H9 (cell line): ENCODE results near the gene LAMA3. TPM values are rescaled to one million over a fixed set of nuclear protein-coding genes. Genes with fewer than 3 reads are reported as not detected.

Experiments
- DNase-seq: peaks from one replicate; pipeline ENCODE4 v3.0.0-alpha.2; 2017
- H2AFZ ChIP-seq: one replicate; pipeline ENCODE4 v1.6.1; 2013; ENCODE audit warnings: mild to moderate bottlenecking, low read length, control low read depth, moderate library complexity
- H2AK5ac ChIP-seq: 2 replicates; pipeline ENCODE4 v1.6.1; 2013; ENCODE audit warnings: low read length, control low read depth, mixed read lengths; ENCODE audit not compliant: insufficient read length
- H2BK120ac ChIP-seq: one replicate; pipeline ENCODE4 v1.6.1; 2013; ENCODE audit warnings: low read depth, mild to moderate bottlenecking, low read length, control low read depth, inconsistent platforms; ENCODE audit not compliant: poor library complexity, severe bottlenecking
- H2BK12ac ChIP-seq: 2 replicates; pipeline ENCODE4 v1.6.1; 2013; ENCODE audit warnings: low read length, control low read depth, mixed read lengths, low read depth; ENCODE audit not compliant: insufficient read length
- H2BK15ac ChIP-seq: 2 replicates; pipeline ENCODE4 v1.6.1; 2013; ENCODE audit warnings: low read depth, low read length, control low read depth
- H2BK20ac ChIP-seq: one replicate; pipeline ENCODE4 v1.6.1; 2013; ENCODE audit warnings: low read depth, mild to moderate bottlenecking, low read length, control low read depth, inconsistent platforms; ENCODE audit not compliant: poor library complexity, severe bottlenecking
- H2BK5ac ChIP-seq: 2 replicates; pipeline ENCODE4 v1.6.1; 2013; ENCODE audit warnings: low read length, control low read depth, mixed read lengths; ENCODE audit not compliant: insufficient read length
- H3K14ac ChIP-seq: 2 replicates; pipeline ENCODE4 v1.6.1; 2013; ENCODE audit warnings: low read length, control low read depth; ENCODE audit not compliant: insufficient read depth
- H3K18ac ChIP-seq: 2 replicates; pipeline ENCODE4 v1.6.1; 2013; ENCODE audit warnings: low read depth, mild to moderate bottlenecking, mixed read lengths, low read length, control low read depth; ENCODE audit not compliant: insufficient read length
- H3K23ac ChIP-seq: 2 replicates; pipeline ENCODE4 v1.6.1; 2013; ENCODE audit warnings: low read length, control low read depth, mixed read lengths, low read depth; ENCODE audit not compliant: insufficient read length
- H3K23me2 ChIP-seq: 2 replicates; pipeline ENCODE4 v1.6.1; 2013; ENCODE audit warnings: low read depth, mild to moderate bottlenecking, mixed read lengths, low read length, control low read depth; ENCODE audit not compliant: insufficient read length, poor library complexity, severe bottlenecking
- H3K27ac ChIP-seq: 2 replicates; pipeline ENCODE4 v1.5.1; 2013; ENCODE audit warnings: low read length, control low read depth, mixed read lengths, low read depth; ENCODE audit not compliant: insufficient read length
- H3K27me3 ChIP-seq: 2 replicates; pipeline ENCODE4 v1.6.1; 2013; ENCODE audit warnings: low read length, control low read depth, inconsistent platforms; ENCODE audit not compliant: insufficient read depth
- H3K4ac ChIP-seq: 2 replicates; pipeline ENCODE4 v1.6.1; 2013; ENCODE audit warnings: low read depth, mild to moderate bottlenecking, control low read depth, inconsistent platforms, low read length, moderate library complexity
- H3K4me1 ChIP-seq: 2 replicates; pipeline ENCODE4 v1.6.1; 2013; ENCODE audit warnings: low read length, control low read depth, inconsistent platforms; ENCODE audit not compliant: insufficient read depth
- H3K4me2 ChIP-seq: 2 replicates; pipeline ENCODE4 v1.6.1; 2013; ENCODE audit warnings: low read length, control low read depth, mixed read lengths; ENCODE audit not compliant: insufficient read length, insufficient read depth
- H3K56ac ChIP-seq: 2 replicates; pipeline ENCODE4 v1.6.1; 2013; ENCODE audit warnings: low read depth, mild to moderate bottlenecking, mixed read lengths, low read length, control low read depth; ENCODE audit not compliant: insufficient read length
- H3K79me1 ChIP-seq: 2 replicates; pipeline ENCODE4 v1.6.1; 2013; ENCODE audit warnings: low read depth, mild to moderate bottlenecking, moderate library complexity, low read length, control low read depth, inconsistent platforms; ENCODE audit not compliant: insufficient read depth, poor library complexity, severe bottlenecking
- H3K79me2 ChIP-seq: 2 replicates; pipeline ENCODE4 v1.6.1; 2013; ENCODE audit warnings: low read length, control low read depth, inconsistent platforms; ENCODE audit not compliant: insufficient read depth
- H3K9ac ChIP-seq: 2 replicates; pipeline ENCODE4 v1.6.1; 2013; ENCODE audit warnings: low read length, control low read depth, mixed read lengths; ENCODE audit not compliant: insufficient read length; ENCODE audit errors: extremely low read depth
- H3K9me3 ChIP-seq: one replicate; pipeline ENCODE4 v1.6.1; 2013; ENCODE audit warnings: low read depth, low read length, inconsistent platforms; ENCODE audit not compliant: control insufficient read depth
- H3T11ph ChIP-seq: one replicate; pipeline ENCODE4 v1.6.1; 2013; ENCODE audit warnings: mild to moderate bottlenecking, low read length, control low read depth, inconsistent platforms
- H4K20me1 ChIP-seq: one replicate; pipeline ENCODE4 v1.6.1; 2013; ENCODE audit not compliant: control insufficient read depth, insufficient read length, insufficient read depth
- H4K5ac ChIP-seq: 2 replicates; pipeline ENCODE4 v1.6.1; 2013; ENCODE audit warnings: low read depth, mild to moderate bottlenecking, mixed read lengths, low read length, control low read depth; ENCODE audit not compliant: insufficient read length
- H4K8ac ChIP-seq: replicated peaks from 2 replicates; pipeline ENCODE4 v1.6.1; 2013; ENCODE audit warnings: low read length, control low read depth, mixed read lengths, low read depth; ENCODE audit not compliant: insufficient read length
- H4K91ac ChIP-seq: 2 replicates; pipeline ENCODE4 v1.6.1; 2013; ENCODE audit warnings: low read depth, mild to moderate bottlenecking, moderate library complexity, mixed read lengths, low read length, control low read depth; ENCODE audit not compliant: insufficient read length
- H3K27ac Mint-ChIP-seq, 3 experiments: 2 replicates in 2 of 3; 3 replicates in 1 of 3; pipeline ENCODE4 v1.8.0; 2020 to 2021; ENCODE audit warnings: mixed read lengths in 3 of 3, mild to moderate bottlenecking in 1 of 3, moderate library complexity in 1 of 3
- H3K27me3 Mint-ChIP-seq: 2 replicates; pipeline ENCODE4 v1.8.0; 2021; ENCODE audit warnings: low read depth, mild to moderate bottlenecking, moderate library complexity, mixed read lengths
- H3K36me3 Mint-ChIP-seq, 3 experiments: 2 replicates in 2 of 3; 3 replicates in 1 of 3; pipeline ENCODE4 v1.8.0; 2020 to 2021; ENCODE audit warnings: low read depth in 3 of 3, mixed read lengths in 3 of 3; ENCODE audit not compliant: insufficient read depth in 1 of 3
- H3K4me1 Mint-ChIP-seq, 2 experiments: 2 replicates each; pipeline ENCODE4 v1.8.0; 2020; ENCODE audit warnings: mixed read lengths in 2 of 2
- H3K4me3 Mint-ChIP-seq, 2 experiments: 2 replicates in 1 of 2; 3 replicates in 1 of 2; pipeline ENCODE4 v1.8.0; 2020 to 2021; ENCODE audit warnings: mild to moderate bottlenecking in 2 of 2, mixed read lengths in 2 of 2, moderate library complexity in 1 of 2
- H3K9me3 Mint-ChIP-seq, 2 experiments: 2 replicates in 1 of 2; 3 replicates in 1 of 2; pipeline ENCODE4 v1.8.0; 2020; ENCODE audit warnings: mild to moderate bottlenecking in 2 of 2, mixed read lengths in 2 of 2, moderate library complexity in 1 of 2
- CTCF ChIP-seq: fragments of 200-600 bp; sonication (generic); conservative IDR thresholded peaks from 3 replicates; pipeline ENCODE4 v1.8.0; 2021; ENCODE audit warnings: antibody characterized with exemption, mild to moderate bottlenecking
- WGBS: extraction: QIAGEN DNeasy Blood & Tissue Kit; methylation state at CpG from one replicate; pipeline ENCODE4 v1.1.7; 2013; ENCODE audit warnings: missing lambda C conversion rate, low lambda C conversion rate, mixed read lengths; ENCODE audit not compliant: insufficient read length; ENCODE audit errors: extremely low coverage; 5-methylcytosine and 5-hydroxymethylcytosine counted together
- total RNA-seq: library from RNA; stranded (reverse); gene quantifications from 2 replicates; pipeline ENCODE4 v1.2.1, GENCODE V29; 2021

The LAMA3 gene
- total RNA-seq, 1 experiment from 2014 or later: 0.33 TPM

- no peak overlapping the region for H2AFZ ChIP-seq
- H3K18ac ChIP-seq: no peak overlapping the region
- no peaks in the 10 kb centered on the region for H3K9me3 ChIP-seq
- H3K14ac ChIP-seq: no peak overlapping the region
- Mint-ChIP-seq H3K27ac (no peak overlapping the region), H3K36me3 (no peaks in the 10 kb centered on the region; a peak in 1 of 7 replicates), H3K9me3 (no peaks in the 10 kb centered on the region; a peak in 1 of 5 replicates), H3K4me3 (no peak overlapping the region), H3K4me1 (peaks cover 3 to 7% of the 10 kb centered on the region in 2 experiments), H3K27me3 (peaks cover 7% of the 10 kb centered on the region; the same call in 1 of the 2 replicates)
- H3K4ac ChIP-seq: no peak overlapping the region
- no peak overlapping the region for H3K9ac ChIP-seq
- H3K4me2 ChIP-seq: no peak overlapping the region
- H4K20me1 ChIP-seq: no peaks in the 10 kb centered on the region
- H3K79me1 ChIP-seq: no peaks in the 10 kb centered on the region
- H3K23me2 ChIP-seq: no peaks in the 10 kb centered on the region
- no CpG with 5 or more reads among the region's 14 CpGs for whole genome bisulfite sequencing
- H3K27ac ChIP-seq: no peak overlapping the region
- H2BK20ac ChIP-seq: no peak overlapping the region
- H3K27me3 ChIP-seq: no peaks in the 10 kb centered on the region
- H3K4me1 ChIP-seq: no peaks in the 10 kb centered on the region
- no peak overlapping the region for H3T11ph ChIP-seq
- H2BK120ac ChIP-seq: no peak overlapping the region
- DNase-seq: no peak
- H3K23ac ChIP-seq: no peak overlapping the region
- H4K8ac ChIP-seq: no peak overlapping the region
- TF ChIP-seq CTCF: no peak
- H2AK5ac ChIP-seq: no peak overlapping the region
- no peak overlapping the region for H2BK5ac ChIP-seq
- no peak overlapping the region for H4K5ac ChIP-seq
- no peak overlapping the region for H4K91ac ChIP-seq
- no peak overlapping the region for H2BK12ac ChIP-seq
- no peak overlapping the region for H3K56ac ChIP-seq
- no peak overlapping the region for H2BK15ac ChIP-seq
- no peaks in the 10 kb centered on the region; the same call in 1 of the 2 replicates for H3K79me2 ChIP-seq
Observed at GRCh38 chr18:23758281-23758680, 69.0 kb downstream of the LAMA3 start.
